ENCODE measurements around the gene TBX6.
"Not testable (repeated sequence)": the region's sequence is repeated elsewhere in the genome, so short reads cannot be mapped to it uniquely, and the experiment has no call there.

The TBX6 gene, protein sequence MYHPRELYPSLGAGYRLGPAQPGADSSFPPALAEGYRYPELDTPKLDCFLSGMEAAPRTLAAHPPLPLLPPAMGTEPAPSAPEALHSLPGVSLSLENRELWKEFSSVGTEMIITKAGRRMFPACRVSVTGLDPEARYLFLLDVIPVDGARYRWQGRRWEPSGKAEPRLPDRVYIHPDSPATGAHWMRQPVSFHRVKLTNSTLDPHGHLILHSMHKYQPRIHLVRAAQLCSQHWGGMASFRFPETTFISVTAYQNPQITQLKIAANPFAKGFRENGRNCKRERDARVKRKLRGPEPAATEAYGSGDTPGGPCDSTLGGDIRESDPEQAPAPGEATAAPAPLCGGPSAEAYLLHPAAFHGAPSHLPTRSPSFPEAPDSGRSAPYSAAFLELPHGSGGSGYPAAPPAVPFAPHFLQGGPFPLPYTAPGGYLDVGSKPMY

DNA sequence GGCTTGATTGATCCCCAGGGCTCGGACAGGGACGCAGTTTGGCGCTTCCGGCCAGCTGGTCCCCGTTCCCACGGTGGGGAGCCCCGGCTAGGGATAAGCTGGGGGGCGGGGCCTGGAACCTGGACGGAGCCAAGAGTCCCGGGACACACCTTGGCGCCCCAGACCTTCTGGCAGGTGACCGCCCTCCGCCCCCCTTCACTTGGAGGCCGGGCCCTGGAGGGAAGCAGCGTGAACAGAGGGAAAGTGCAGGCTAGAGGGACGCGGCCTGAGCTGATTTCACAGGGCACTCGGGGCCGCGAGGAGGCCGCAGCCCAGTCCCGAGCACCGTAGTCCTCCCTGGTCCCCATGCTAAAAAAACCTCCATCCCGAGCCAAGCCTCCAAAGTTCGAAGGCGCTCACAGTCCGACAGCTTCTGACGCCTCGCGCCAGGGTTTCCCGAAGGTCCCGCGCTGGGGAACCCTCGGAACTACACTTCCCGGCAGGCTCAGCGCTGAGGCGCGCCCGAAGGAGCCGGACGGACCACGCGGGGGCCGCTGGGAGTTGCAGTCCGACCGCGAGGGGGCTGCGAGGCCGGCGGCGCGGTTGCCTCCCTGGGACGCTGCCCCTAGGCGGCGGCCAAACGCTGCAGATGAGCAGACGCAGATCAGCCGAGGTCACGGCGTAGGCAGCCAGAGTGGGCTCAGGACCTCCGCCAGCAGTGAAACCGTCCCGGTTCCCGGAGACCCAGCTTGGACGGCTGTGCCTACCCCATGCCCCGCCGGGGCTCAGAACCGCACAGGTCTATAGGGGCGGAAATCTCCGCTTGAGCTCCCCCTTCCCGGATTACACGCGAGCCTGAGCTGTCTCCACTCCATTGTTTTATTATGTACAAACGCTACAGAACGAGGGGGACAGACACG is at the start of gene TBX6:
Gene TBX6, minus strand, starts transcription at position 451 of the 899 bp plus-strand sequence. CDS start 731 bp downstream, outside the sequence.
- DNase-seq: peak; percentile 85

DNA sequence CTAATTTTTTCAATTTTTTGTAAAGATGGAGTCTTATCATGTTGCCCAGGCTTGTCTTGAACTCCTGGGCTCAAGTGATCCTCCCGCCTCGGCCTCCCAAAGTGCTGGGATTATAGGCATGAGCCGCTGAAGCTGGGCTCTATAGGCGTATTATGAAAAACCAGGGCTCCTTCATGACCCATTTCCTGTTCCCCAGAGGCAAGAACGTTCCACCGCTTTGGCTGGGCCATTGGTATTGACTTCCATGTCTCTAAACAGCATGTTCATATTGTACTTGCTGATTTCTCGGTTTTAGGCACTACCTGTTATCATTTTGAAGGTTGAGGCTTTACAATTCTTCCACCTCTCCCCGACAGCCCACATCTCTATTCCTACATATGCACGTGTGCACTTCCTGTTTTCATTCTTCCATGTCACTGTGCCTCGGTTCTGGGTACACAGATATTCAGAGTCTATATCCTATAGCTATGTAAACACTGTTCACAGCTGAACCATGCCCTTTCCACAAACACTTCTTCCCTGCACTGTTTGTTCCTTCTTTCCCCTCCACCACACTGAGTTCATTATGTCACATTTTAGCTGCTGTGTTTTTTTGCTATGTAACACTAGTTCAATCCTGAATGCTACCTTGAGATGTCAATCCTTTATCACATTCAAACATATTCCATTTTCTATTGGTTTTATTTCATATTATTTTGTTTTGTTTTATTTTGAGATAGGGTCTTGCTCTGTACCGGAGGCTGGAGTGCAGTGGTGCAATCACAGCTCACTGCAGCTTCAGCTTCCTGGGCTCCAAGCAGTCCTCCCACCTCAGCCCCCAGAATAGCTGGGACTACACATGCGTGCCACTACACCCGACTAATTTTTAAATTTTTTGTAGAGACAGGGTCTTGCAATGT is 48.1 kb upstream of the TBX6 start:
- no peak for DNase-seq

DNA sequence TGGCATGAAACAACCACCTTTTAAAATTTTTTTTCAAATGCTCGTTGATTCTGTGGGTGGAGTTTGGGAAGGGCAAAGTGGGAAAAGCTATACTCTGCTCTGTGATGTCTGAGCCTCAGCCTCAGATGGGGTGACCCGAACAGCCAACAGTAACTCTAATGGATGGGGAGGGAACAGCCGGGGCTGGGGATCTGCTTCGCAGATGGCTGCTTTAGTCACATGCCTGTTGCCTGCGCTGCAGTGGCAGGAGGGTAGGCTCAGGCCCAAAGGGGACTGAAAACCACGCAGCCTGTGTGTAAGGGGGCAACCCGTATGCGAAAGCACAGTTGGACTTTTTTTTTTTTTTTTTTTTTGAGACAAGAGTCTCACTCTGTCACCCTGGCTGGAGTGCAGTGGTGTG is 46.2 kb upstream of the TBX6 start:
- DNase-seq: no peak

DNA sequence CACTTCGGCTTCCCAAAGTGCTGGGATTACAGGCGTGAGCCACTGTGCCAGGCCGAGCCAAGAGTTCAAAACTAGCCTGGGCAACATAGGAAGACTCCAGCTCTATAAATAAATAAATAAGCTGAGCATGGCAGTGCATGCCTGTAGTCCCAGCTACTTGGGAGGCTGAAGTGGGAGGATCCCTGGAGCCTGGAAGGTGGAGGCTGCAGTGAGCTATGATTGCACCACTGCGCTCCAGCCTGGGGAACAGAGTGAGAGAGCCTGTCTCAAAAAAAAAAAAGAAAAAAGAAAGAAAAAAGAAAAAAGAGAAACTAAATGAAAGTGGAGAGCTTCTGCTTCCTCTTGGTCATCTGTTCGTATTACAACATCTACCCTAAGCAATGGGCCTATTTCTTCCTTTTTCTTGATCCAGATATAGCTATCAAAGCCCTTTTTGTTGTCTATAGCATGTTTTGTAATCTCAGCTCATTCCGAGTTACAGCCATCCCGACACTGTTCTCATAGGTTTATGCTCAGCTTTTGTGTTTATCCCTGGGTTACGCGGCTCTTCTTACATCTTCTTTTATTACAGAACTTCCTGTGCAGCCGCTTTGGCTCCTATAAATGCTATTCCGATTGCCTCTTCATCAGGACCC is 45.4 kb upstream of the TBX6 start:
- no peak for DNase-seq

DNA sequence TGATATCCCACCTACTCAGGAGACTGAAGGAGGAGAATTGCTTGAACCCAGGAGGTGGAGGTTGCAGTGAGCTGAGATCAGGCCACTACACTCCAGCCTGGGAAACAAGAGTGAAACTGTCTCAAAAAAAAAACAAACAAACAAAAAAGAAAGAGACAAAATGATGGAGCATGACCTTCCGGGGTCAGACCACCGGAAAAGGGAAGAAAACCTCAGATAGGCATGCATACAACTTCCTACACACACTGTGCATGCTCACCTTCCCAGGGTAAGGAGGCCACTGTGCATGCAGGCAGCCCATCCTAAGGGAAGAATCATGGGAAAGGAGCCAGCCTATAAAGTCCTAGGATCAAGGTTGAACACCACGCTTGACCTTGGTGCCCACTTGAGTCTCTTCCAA is 40.9 kb upstream of the TBX6 start:
- no peak for DNase-seq

DNA sequence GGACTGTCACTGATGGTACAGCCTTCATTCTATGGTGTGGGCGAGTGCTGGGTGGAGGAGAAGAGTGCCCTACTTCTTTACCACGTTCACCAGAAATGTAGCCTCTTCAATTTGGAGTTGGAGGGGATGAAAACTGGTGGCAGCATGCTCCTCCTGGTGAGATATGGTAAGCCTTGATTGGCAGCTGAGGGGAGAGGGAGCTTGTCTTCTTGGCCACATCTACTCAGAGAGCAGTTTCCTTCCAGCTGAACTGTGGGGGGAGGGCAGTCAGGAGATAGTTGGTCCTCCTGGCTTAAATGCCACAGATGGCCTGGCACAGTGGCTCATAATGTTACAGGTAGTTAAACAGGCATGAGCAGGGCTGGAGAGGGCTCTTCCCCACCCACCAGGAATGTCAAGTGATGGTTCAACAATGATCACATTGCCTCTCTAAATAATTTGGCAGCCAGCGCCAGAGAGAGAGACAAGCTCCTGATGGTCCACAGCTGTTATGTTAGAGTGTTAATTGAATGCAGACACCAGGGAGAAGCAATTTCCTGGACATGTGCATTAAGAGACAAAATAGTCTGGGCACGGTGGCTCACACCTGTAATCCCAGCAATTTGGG is 40.2 kb upstream of the TBX6 start:
- DNase-seq: no peak

DNA sequence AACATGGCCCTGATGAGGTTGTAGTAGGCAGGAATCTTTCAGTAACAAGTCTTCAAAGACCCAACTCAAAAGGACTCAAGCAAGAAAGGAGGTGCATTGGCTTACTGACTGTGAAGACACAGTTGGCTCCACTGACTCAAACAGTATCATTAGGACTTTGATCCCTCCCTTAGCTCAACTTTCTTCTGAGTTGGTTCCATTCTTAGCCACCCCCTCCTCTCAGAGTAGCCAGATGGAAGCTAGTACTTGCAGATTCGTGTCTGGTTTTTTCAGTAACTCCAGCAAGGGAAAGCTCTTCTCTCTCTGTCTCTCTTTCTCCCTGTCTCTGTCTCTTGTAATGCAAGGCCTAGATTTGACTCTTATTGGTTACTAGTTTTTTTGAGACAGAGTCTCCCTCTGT is 36.3 kb upstream of the TBX6 start:
- no peak for DNase-seq

DNA sequence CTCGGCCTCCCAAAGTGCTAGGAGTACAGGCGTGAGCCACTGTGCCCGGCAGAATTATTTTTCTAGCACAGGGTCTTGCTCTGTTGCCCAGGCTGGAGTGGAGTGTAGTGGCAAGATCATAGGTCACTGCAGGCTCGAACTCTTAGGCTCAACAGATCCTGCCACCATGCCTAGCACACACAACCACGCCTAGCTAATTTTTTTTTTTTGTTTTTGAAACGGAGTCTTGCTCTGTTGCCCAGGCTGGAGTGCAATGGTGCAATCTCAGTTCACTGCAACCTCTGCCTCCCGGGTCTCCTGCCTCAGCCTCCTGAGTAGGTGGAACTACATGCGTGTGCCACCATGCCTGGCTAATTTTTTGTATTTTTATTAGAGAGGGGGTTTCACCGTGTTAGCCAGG is 34.0 kb upstream of the TBX6 start:
- not testable (repeated sequence) for DNase-seq

DNA sequence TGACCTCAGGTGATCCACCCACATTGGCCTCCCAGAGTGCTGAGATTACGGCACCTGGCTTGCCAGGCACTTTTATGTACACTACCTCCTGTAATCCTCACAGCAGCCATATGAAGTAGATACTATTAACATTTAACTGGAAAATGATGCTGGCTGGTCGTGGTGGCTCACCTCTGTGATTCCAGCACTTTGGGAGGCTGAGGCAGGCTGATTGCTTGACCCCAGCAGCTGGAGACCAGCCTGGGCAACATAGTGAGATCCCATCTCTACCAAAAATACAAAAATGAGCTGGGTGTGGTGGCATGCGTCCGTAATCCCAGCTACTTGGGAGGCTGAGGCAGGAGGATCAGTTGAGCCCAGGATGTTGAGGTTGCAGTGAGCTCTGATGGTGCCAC is 33.3 kb upstream of the TBX6 start:
- no peak for DNase-seq

DNA sequence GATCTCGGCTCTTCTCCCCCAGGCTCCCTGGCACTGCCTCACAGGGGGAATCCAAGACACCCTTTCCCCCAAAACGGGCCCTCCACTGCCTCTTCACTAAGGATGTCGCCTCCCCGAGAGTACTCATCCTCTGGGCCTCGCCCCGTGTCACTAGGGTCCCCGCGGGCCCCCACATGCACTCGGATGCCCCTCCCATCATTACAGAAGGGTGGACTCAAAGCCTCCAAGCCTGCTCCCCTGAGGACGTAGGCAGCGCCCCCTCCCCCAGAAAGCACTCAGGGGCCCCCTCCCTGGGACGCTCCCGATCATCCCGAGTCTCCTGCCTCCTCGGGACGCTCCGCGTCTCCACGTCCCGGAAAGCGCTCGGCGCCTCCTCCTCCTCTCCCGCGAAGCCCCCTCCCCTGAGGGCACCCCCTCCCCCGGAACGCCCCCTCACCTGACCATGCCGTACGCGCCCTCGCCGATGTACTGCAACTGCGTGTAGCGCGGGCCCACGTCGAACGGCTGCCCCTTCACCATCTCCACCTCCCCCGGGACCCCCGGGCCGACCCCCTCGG is 31.0 kb upstream of the TBX6 start:
- no peak for DNase-seq

DNA sequence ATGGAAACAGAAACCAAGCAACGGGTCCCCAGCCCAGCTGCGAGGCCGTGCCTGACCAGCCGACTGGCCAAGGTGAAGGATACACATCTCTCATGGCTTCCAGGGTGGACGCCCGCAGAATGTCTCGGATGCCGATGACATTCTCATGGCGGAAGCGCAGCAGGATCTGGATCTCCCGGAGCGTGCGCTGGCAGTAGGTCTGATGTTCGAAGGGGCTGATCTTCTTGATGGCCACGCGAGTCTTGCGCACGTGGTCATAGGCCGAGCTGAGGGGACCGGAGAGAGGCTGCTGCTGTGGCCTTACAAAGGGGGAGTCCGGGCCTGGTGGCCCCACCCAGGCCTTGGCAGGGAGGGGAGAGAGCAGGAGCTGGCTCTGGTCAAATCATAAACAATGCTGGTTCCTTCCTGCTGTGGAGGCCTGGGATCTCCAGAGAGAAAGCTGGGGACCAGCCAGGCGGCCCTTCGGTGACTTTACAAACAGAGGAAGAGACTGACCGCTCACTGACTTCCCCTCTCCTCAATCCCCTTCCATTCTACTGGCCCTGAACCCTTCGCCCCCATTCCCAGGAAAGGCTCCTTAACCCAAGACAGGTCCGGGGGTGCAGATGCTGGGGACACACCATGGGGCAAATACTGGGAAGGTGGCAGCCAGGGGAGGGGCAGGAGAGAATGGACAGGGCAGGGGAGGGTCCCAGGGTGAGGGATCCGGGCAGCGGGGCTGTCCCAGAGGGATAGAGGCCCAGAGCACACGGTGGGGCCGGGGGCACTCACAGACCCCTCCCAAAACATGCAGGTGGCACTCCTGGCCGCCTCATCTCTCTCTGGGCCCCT is 30.2 kb upstream of the TBX6 start:
- DNase-seq: no peak

DNA sequence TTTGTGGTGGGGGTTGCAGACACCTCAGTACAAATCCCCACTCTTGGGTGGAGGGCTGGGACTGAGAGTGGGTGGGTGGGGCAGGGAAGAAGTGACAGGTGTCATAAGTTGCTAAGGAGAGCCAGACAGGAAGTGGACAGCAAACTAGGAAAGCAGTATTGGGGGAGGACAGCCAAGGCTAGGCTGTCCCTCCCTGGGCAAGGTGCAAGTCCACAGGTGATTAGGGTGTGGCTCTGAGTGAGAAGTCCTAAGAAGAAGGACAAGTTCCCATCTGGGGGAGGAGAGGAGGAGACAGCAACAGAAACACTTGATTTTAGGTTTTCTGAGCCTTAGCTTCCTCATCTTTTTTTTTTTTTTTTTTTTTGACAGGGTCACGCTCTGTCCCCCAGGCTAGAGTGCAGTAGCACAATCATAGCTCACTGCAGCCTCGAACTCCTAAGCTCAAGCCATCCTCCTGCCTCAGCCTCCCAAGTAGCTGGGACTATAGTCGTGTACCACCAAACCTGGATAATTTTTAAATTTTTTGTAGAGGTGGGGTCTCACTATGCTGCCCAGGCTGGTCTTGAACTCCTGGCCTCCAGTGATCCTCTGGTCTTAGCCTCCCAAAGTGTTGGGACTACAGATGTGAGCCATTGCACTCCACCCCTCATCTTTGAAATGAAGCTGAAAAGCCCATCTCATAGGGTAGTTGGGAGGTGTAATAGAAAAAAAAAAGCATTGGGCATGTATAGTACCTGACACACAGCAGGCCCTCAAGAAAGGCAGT is 28.8 kb upstream of the TBX6 start:
- DNase-seq: no peak

DNA sequence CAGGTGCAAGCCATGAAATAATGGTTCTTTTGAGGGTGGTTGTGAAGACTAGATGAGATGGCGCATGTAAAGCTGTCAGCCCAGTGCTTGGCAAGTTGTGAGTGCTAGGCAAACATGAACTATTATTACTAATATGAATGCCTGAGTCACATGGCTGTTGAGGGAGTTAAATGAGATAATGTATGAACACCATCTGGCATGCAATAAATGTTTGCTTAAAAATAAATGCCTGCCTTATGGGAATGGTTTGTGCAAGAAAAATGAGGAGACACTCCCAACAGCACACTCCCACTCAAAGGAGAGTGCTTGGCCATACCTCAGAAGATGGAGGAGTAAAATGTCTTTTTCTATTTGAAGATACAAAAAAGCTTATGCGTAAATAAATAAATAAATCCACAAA is 27.7 kb upstream of the TBX6 start:
- no peak for DNase-seq

DNA sequence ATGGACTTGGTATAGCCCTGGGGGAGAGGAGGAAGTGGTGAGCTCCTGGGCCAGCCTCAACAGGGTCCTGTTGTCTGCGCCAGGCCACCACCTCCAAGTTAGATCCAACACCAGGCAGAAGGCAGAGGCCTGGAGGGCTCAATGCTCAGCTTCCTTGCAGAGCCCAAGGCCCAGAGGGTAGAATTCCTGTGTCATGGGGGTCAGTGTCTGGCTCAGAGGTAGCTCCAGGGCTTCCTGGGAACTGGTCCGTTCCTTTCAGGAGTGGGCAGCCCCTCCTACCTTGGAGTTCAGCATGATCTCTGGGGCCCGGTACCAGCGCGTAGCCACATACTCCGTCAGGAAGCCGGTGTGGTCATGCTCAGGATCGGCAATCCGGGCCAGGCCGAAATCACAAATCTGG is 26.0 kb upstream of the TBX6 start:
- no peak for DNase-seq

DNA sequence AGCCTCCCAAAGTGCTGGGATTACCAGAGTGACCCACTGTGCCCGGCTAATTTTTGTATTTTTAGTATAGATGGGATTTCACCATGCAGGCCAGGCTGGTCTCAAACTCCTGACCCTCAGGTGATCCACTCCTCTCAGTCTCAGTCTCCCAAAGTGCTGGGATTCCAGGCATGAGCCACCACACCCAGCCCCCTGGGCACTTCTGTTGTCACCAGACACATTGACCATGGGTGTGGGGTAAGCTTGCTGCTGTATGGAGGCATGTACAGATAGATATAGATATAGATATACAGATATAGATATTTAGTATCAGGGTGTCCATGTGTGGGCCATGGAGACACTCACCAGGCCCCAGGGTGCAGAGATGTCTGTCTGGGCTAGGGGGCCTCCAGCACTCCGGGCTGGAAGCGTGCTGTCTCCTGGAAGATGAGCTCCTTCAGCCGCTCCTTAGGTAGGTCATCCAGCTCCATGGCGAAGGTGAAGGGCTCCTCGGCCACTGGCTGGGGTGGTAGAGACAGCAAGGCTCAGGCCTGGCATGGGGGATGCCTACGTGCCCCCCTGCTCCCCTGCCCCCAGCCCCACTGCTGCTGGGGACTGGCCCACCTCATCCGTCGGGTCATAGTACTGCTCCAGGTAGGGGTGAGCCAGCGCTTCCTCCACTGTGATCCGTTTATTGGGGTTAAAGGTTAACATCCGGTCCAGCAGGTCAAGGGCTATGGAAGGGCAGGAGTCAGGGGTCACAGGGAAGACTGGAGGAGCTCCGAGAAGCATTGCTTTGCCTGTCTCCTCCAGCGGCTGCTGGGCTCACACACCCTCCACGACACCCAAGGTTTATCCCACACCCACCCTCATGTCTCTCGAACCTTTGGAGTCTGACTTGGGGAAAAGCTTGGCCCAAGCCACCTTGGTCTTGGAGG is 24.8 kb upstream of the TBX6 start:
- no peak for DNase-seq

DNA sequence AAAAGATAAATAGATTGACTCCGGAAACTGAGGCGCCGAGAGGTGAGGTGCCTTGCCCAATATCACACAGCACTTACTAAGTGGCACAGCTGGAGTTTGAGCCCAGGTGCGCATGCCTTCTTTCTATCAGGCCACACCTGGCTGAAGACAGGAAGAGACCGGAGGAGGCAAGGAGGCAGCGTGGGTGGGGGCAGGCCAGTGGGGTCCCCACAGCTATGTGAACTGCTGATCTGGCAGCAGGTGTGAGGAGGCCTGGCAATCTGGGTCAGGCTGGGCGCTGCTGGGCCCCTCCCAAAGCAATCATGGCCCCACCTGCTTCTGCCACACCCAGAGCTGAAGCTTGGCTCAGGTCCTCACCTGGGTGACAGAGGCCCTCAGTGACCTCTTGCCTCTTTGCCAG is 23.5 kb upstream of the TBX6 start:
- DNase-seq: no peak

DNA sequence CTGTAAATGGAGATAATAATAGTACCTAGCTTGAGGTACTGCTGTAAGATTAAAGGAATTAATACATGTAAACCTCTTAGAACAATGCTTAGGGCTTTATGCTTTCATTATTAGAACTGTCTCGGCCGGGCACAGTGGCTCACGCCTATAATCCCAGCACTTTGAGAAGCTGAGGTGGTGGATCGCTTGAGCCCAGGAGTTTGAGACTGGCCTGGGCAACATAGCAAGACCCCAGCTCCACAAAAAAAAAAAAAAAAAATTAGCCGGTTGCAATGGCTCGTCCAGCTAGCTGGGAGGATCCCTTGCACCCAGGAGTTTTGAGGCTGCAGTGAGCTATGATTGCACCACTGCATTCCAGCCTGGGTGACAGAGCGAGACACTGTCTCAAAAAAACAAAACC is 23.1 kb upstream of the TBX6 start:
- DNase-seq: not testable (repeated sequence)

DNA sequence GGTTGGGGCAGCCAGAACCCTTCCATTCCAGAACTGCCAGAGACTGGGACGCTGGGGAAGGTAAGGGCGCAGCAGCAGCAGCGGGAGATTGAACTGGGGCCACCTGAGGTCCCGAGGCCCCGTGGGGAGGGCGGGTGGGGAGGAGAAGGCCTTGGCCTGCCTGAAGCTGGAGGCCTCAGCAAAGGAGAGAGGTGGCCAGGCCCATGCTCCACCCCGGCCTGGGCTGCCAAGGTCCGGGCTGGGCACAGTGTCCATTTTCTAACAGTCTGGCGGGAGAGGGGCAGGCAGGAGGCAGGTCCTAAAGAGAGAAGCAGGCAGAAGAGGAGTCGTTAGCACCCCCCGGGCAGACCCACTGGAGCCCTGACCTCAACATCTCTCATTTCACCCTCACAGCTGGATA is 22.7 kb upstream of the TBX6 start:
- DNase-seq: no peak
